ENCODE results near the gene ACP5. TPM values are rescaled to one million over a fixed set of nuclear protein-coding genes. Genes with fewer than 3 reads are reported as not detected.

Gene ACP5
- total and polyA plus RNA-seq, 12 donors = 1.4 to 152 (median 10.3) TPM

GRCh38 chr19:11587302-11587974 lies 10.0 kb upstream of the ACP5 start:
- Histone ChIP-seq H3K27me3 (no peaks in the 10 kb centered on the region), H3K36me3 (replicated peaks in 1 of 2) (no peaks in the 10 kb centered on the region), H3K4me1 (replicated peaks in 1 of 2) (no peaks in the 10 kb centered on the region), H3K9me3 (replicated peaks in 1 of 3) (no peaks in the 10 kb centered on the region), H3K27ac (no peak overlapping the region), H3K4me3 (no peak overlapping the region)
- TF ChIP-seq, protein P1, sequence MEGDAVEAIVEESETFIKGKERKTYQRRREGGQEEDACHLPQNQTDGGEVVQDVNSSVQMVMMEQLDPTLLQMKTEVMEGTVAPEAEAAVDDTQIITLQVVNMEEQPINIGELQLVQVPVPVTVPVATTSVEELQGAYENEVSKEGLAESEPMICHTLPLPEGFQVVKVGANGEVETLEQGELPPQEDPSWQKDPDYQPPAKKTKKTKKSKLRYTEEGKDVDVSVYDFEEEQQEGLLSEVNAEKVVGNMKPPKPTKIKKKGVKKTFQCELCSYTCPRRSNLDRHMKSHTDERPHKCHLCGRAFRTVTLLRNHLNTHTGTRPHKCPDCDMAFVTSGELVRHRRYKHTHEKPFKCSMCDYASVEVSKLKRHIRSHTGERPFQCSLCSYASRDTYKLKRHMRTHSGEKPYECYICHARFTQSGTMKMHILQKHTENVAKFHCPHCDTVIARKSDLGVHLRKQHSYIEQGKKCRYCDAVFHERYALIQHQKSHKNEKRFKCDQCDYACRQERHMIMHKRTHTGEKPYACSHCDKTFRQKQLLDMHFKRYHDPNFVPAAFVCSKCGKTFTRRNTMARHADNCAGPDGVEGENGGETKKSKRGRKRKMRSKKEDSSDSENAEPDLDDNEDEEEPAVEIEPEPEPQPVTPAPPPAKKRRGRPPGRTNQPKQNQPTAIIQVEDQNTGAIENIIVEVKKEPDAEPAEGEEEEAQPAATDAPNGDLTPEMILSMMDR (IDR thresholded peaks at IDR 0.05) = peak; percentile 74 to 93 (median 85)
- TF ChIP-seq POLR2A (IDR thresholded peaks at IDR 0.05) = no peak
- 3 to 6% (median 4%) methylated on average over 7 of the region's 7 CpGs for WGBS, 4 donors
- intact Hi-C loops (cut with DNase I) = loop anchor here in 1 of 2 donors (5.0 kb wide), 1 partner anchor 50 kb away; the partner anchor contains the start of gene CNN1
- peak; percentile 70 to 92 (median 78) for DNase-seq

GRCh38 chr19:11586331-11586730 lies 8.9 kb upstream of the ACP5 start:
- H3K27me3 ChIP-seq = no peaks in the 10 kb centered on the region
- H3K27ac ChIP-seq = no peak overlapping the region
- no peaks in the 10 kb centered on the region for H3K9me3 ChIP-seq (replicated peaks in 1 of 3)
- no peak overlapping the region for H3K4me3 ChIP-seq
- H3K36me3 ChIP-seq (replicated peaks in 1 of 2) = no peaks in the 10 kb centered on the region
- TF ChIP-seq, protein P1 (IDR thresholded peaks at IDR 0.05) = no peak
- TF ChIP-seq POLR2A (IDR thresholded peaks at IDR 0.05) = no peak
- intact Hi-C loops (cut with DNase I) = loop anchor here in 1 of 2 donors (5.0 kb wide), 1 partner anchor 49 kb away; the partner anchor contains the start of gene CNN1
- no peaks in the 10 kb centered on the region for H3K4me1 ChIP-seq (replicated peaks in 1 of 2)
- DNase-seq = no peak
- 35 to 51% (median 45%) methylated on average over 3 to 6 of the region's 6 CpGs for WGBS, 4 donors

DNA sequence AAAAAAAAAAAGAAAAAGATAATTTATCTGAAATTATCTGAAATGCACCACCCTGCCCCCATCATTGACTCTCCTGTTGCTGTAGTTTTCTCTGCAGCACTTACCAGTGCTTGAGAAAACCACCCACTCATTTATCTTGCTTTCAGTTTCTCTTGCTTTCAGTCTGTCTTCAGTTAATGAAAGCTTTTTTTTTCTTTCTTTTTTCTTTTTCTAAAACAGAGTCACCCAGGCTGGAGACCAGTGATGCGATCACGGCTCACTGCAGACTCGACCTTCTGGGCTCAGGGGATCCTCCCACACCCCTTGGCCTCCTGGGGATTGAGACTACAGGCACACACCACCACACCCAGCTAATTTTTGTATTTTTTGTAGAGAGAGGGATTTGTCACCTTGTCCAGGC lies 4.3 kb upstream of the ACP5 start:
- intact Hi-C loops (cut with DNase I) = no loop called here
- no peak for TF ChIP-seq POLR2A (IDR thresholded peaks at IDR 0.05)
- TF ChIP-seq, protein P1 (IDR thresholded peaks at IDR 0.05) = no peak
- no peak for DNase-seq
- Histone ChIP-seq H3K4me3 (no peak overlapping the region), H3K4me1 (replicated peaks in 1 of 2) (peaks cover 0 to 5% of the 10 kb centered on the region in 2 donors), H3K9me3 (replicated peaks in 1 of 3) (no peaks in the 10 kb centered on the region), H3K36me3 (replicated peaks in 1 of 2) (no peaks in the 10 kb centered on the region), H3K27me3 (peaks cover 7% of the 10 kb centered on the region), H3K27ac (no peak overlapping the region)
- WGBS, 4 donors = 17 to 49% (median 36%) methylated on average over 3 of the region's 3 CpGs

DNA sequence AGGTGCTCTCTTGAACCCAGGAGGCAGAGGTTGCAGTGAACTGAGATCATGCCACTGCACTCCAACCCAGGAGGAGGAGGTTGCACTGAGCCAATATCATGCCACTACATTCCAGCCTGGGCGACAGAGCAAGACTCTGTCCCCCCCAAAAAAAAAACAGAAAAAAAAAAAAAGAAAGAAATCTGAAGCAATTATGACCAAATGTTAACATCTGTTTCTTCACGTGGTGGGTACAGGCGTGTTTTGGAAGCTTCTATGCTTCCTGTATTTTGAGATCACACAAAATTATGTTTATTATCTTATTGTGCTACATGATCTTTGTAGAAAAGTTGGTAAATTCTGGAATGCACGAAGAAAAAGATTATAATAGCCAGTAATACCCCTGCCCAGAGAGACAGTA lies 2.7 kb upstream of the ACP5 start:
- WGBS, 4 donors = 64 to 76% (median 68%) methylated on average over 4 of the region's 4 CpGs
- Histone ChIP-seq H3K27ac (no peak overlapping the region), H3K27me3 (peaks cover 7% of the 10 kb centered on the region), H3K9me3 (replicated peaks in 1 of 3) (no peaks in the 10 kb centered on the region), H3K4me3 (no peak overlapping the region), H3K36me3 (replicated peaks in 1 of 2) (no peaks in the 10 kb centered on the region), H3K4me1 (replicated peaks in 1 of 2) (peaks cover 0 to 5% of the 10 kb centered on the region in 2 donors)
- intact Hi-C loops (cut with DNase I) = no loop called here
- no peak for DNase-seq
- TF ChIP-seq, protein P1 (IDR thresholded peaks at IDR 0.05) = no peak
- no peak for TF ChIP-seq POLR2A (IDR thresholded peaks at IDR 0.05)

Data from adrenal gland (tissue), 12 donors.